ENCODE data around the gene CD8A. TPM values are rescaled to one million over a fixed set of nuclear protein-coding genes. Genes with fewer than 3 reads are reported as not detected.

CD8A gene
- total RNA-seq, 6 experiments from 2014 or later = not detected

GRCh38 chr2:86832334-86833096, 41.8 kb upstream of the CD8A start:
- Mint-ChIP-seq H3K27me3 (ENCODE audit: insufficient read depth) (peaks cover 30% of the 10 kb centered on the region), H3K9me3 (no peaks in the 10 kb centered on the region), H3K27ac (no peak overlapping the region), H3K36me3 (ENCODE audit: low read depth) (no peaks in the 10 kb centered on the region), H3K4me3 (no peak overlapping the region), H3K4me1 (ENCODE audit: low read depth) (peaks cover 11% of the 10 kb centered on the region; the same call in 1 of the 2 replicates)
- no peak for TF ChIP-seq CTCF (IDR thresholded peaks at IDR 0.05)
- no peak for DNase-seq

- no peak overlapping the region for H3K27ac Mint-ChIP-seq
- H3K9me3 Mint-ChIP-seq = no peaks in the 10 kb centered on the region
- H3K36me3 Mint-ChIP-seq (ENCODE audit: low read depth) = no peaks in the 10 kb centered on the region
- peaks cover 37% of the 10 kb centered on the region for H3K27me3 Mint-ChIP-seq (ENCODE audit: insufficient read depth)
- H3K4me3 Mint-ChIP-seq = no peak overlapping the region; the same call in 1 of the 2 replicates
- no peak for DNase-seq
- no peak for TF ChIP-seq CTCF (IDR thresholded peaks at IDR 0.05)
- peaks cover 7% of the 10 kb centered on the region; the same call in 1 of the 2 replicates for H3K4me1 Mint-ChIP-seq (ENCODE audit: low read depth)
Measured at GRCh38 chr2:86831537-86831936, 40.8 kb upstream of the CD8A start.

GRCh38 chr2:86826951-86827350, 36.2 kb upstream of the CD8A start:
- Mint-ChIP-seq H3K4me3 (no peak overlapping the region), H3K9me3 (peaks cover 6% of the 10 kb centered on the region), H3K36me3 (ENCODE audit: low read depth) (no peaks in the 10 kb centered on the region; the same call in 1 of the 2 replicates), H3K27me3 (ENCODE audit: insufficient read depth) (peaks cover 34% of the 10 kb centered on the region), H3K4me1 (ENCODE audit: low read depth) (peaks cover 4% of the 10 kb centered on the region; the same call in 1 of the 2 replicates), H3K27ac (no peak overlapping the region)
- TF ChIP-seq CTCF (IDR thresholded peaks at IDR 0.05) = no peak
- no peak for DNase-seq

GRCh38 chr2:86825693-86826381, 35.1 kb upstream of the CD8A start:
- Mint-ChIP-seq H3K27ac (no peak overlapping the region), H3K4me1 (ENCODE audit: low read depth) (no peaks in the 10 kb centered on the region), H3K27me3 (ENCODE audit: insufficient read depth) (peaks cover 23% of the 10 kb centered on the region), H3K9me3 (peaks cover 6% of the 10 kb centered on the region), H3K36me3 (ENCODE audit: low read depth) (no peaks in the 10 kb centered on the region; the same call in 1 of the 2 replicates), H3K4me3 (no peak overlapping the region)
- TF ChIP-seq CTCF (IDR thresholded peaks at IDR 0.05) = no peak
- no peak for DNase-seq

- H3K27ac Mint-ChIP-seq = no peak overlapping the region
- H3K36me3 Mint-ChIP-seq (ENCODE audit: low read depth) = no peaks in the 10 kb centered on the region; the same call in 1 of the 2 replicates
- H3K4me1 Mint-ChIP-seq (ENCODE audit: low read depth) = no peaks in the 10 kb centered on the region
- DNase-seq = no peak
- peaks cover 6% of the 10 kb centered on the region for H3K9me3 Mint-ChIP-seq
- no peak for TF ChIP-seq CTCF (IDR thresholded peaks at IDR 0.05)
- H3K4me3 Mint-ChIP-seq = no peak overlapping the region
- H3K27me3 Mint-ChIP-seq (ENCODE audit: insufficient read depth) = peaks cover 24% of the 10 kb centered on the region
Measured at GRCh38 chr2:86825036-86825692, 34.5 kb upstream of the CD8A start.
